Stimulated activated CD8-positive, alpha-beta memory T cell treated with anti-CD3 and anti-CD28 coated beads, Interleukin-12 subunit alpha, Interleukin-12 subunit beta, amount 100 ng/mL, for 1 hour (primary cell): ENCODE measurements around the gene MYO10.
"Not testable (repeated sequence)": the region's sequence is repeated elsewhere in the genome, so short reads cannot be mapped to it uniquely, and the experiment has no call there.

Experiments
- DNase-seq: peaks from one replicate; pipeline ENCODE4 v3.0.0-alpha.2; 2020; ENCODE audit warnings: low read depth

The MYO10 gene

DNA sequence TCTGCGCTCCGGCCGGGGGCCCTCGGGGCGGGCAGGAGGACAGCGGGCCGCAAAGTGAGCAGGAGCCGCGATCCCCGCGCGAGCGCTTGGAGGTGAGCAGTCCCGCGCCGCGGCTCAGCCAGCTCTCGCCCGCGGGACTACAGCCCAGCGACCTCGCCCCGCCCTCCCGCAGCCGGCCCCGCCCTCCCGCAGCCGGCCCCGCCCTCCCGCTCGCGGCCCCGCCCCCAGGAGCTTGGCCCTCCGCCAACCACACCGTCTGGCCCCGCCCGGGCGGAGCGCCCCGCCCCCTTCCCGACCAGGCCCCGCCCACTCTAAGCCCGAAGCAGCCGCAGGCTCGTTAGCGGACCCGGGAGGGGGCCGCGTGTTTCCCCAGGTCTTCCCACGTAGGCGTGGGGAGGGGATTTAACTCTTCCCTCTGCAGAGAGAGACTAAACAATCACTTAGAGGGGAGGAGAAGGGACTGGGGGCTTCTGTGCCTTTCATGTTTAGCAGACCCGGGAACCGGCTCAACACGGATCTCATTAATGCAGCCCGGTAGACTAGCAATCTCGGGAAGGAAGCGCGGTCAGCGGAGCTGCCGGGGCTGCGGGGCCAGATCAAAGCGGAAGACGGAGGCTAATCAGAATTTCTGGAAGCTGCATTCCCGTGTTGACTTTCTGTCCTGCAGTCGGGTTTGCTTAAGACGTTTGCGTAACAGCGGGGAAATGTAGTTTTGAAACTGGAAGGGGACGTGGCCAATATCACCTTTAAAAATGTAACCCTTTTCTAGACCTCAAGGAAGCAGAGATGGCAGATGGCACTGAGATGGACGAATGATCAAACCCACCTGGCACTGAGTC is at the start of gene MYO10:
Gene MYO10, minus strand, starts transcription at position 139 of the 839 bp plus-strand sequence. CDS start 480 bp downstream, outside the sequence.
- DNase-seq: no peak

DNA sequence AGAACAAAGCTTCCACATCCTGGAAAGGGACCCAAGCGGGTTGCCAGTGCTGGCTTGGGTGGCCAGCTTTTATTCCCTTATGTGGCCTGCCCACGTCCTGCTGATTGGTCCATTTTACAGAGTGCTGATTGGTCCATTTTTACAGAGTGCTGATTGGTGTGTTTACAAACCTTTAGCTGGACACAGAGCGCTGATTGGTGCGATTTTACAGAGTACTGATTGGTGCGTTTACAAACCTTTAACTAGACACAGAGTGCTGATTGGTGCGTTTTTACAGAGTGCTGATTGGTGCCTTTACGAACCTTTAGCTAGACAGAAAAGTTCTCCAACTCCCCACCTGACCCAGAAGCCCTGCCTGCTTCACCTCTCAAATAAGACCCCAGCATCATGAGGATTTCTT is 49.2 kb upstream of the MYO10 start:
- DNase-seq: not testable (repeated sequence)

DNA sequence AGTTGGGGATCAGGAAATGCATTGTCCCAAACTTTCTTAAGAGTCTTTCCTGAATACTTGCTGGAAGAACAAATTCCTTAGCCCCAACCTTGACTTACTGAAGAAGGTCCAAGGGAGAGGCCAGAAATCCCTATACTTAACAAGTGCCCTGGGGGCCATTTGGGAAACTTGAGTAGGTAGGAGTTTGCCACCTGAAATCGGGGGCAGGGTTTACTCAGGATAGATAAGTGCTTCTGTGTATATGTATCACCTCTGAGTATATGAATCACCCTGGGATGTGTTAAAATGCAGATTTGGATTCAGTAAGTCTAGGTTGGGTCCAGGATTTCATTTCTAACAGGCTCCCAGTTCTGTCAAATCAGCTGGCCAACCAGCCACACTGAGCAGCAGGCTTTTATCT is 47.9 kb upstream of the MYO10 start:
- DNase-seq: no peak

DNA sequence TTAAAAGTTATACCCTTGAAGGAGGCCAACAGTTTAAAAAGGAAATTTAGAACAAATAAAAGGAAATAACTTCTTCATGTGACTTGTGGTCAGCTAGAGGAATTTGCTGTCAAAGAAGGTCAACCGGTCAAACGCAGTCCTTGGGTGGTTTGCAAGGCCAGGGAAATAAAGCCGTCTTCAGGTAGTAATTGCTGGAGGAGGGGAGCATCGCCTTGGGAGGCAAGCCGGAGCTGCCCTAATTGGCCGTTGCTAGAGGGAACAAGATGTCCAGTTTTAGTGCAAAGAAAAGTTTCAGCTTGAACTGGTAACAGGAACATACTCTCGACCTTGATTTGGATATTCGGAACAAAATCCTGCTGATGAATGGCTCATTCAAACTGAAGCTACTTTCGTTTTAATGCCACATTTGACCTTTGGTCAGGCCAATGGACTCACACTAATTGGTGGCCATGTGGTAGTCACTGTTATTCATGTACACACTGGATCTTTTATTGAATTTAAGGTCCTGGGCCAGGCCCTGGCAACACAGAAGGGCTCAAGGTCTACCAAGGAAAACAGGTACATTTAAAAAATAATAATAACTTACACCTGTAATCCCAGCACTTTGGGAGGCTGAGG is 47.0 kb upstream of the MYO10 start:
- no peak for DNase-seq

DNA sequence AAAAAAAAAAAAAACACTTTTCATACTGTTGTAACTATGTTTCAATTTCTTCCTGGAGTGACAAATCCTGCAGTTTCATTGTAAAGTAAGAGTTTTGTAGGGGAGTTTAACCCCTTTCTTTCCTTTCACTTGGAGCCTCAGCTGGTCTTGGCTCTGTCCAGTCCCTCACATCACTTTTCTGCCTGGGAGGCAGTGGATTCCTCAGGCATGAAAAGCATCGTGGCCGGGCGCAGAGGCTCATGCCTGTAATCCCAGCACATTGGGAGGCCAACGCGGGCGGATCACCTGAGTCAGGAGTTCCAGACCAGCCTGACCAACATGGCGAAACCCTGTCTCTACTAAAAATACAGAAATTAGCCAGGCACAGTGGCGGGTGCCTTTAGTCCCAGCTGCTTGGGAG is 45.6 kb upstream of the MYO10 start:
- DNase-seq: no peak

DNA sequence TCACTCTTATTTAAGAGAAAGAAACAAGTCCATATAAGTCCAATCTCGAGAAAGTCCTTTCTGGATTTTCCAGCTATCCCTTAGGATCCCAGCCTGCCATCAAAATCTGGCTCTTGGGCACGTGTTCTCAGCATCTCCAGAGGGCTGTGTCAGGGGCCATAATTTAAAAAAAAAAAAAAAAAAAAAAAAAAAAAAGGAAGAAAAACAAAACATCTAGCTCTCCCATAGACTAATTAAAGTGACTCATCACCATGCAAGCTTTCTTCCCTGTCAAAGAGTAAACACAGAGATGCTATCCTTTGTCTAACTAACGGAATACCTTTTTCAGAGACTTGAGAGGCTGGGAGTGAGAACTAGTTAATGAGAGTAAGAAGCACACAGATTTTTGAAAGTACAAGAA is 44.9 kb upstream of the MYO10 start:
- no peak for DNase-seq

DNA sequence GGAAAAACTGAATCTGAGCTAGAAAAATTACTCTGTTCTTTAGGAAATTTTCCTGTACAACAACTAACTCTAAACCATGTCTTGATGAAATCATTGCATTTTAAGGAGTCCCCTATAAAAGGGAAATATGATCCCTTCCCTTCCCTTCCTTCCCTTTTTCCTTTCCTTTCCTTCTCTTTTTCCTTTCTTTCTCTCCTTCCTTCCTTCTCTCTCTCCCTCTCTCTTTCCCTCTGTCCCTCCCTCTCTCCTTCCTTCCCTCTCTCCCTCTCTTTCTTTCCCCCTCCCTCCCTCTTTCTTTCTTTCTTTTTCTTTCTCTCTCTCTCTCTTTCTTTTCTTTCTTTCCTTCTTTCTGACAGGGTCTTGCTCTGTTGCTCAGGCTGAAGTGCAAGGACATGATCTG is 42.2 kb upstream of the MYO10 start:
- DNase-seq: no peak

DNA sequence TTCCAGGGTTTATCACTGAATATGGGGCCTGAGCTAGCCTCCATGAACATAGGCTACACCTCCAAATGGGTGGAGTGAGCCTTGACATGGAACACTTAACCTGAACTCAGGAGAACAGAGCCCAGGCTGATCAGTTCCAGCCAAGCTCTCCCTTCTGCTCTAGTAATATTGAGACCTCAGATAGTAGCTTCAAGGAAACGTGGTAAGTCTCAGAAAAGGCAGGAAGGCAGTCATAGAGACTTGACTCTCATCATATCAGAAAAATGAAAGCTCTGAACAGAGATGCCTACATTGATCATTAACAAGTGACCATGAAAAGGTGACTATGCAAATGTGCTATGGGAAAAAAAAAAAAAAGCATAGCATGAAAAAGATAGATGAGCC is 40.5 kb upstream of the MYO10 start:
- no peak for DNase-seq

DNA sequence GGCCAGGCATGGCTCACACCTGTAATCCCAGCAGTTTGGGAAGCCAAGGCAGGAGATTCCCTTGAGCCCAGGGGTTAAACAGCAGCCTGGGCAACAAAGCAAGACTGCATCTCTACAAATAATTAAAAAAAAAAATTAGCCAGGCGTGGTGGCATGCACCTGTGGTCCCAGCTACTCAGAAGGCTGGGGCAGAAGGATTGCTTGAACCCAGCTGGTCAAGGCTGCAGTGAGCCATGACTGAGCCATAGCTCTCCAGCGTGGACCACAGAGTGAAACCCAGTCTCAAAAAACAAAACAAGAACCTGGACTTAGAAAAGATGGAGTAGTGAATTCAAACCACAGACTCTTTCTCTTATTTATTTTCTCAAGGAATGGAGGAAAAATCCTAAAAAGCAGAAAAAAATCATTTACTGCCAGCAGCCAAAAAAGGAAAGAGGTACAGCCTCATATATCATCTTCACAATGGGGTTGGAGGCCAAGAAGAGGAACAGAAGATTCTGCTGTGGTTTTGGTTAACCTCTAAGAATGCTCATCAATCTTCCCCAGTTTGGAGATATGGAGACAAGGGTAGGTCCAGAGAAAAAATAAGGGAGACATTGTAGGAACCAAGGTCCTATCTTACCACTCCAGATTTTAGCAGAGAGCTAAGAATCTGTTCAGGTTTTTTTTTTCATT is 40.0 kb upstream of the MYO10 start:
- no peak for DNase-seq

DNA sequence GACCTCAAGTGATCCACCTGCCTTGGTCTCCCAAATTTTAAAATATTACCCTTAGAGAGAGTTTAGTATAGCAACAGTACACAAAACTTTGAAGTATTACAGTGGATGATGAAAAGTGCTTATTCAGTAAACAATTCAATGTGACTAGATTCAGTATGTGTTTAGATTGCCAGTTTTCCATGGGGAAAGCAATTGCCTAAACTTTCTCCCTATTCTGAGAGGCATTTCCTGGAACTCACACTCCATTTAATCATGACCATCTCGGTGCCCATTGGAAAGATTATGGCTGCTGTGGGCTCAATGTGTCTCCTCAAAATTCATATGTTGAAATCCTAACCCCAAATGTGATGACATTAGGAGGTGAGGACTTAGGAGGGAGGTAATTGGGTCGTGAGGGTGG is 38.9 kb upstream of the MYO10 start:
- DNase-seq: no peak

DNA sequence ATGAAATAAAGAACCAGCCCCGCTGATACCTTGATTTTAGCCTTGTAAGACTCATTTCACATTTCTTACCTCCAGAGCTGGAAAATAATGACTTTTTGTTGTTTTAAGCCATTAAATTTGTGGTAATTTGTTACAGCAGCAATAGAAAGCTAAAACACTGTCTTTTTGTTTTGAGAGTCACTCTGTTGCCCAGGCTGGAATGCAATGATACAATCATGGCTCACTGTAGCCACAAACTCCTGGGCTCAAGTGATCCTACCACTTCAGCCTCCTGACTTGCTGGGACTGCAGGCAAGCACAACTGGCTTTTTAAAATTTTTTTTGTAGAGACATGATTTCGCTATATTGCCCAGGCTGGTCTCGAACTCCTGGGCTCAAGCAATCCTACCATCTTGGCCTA is 34.7 kb upstream of the MYO10 start:
- DNase-seq: no peak

DNA sequence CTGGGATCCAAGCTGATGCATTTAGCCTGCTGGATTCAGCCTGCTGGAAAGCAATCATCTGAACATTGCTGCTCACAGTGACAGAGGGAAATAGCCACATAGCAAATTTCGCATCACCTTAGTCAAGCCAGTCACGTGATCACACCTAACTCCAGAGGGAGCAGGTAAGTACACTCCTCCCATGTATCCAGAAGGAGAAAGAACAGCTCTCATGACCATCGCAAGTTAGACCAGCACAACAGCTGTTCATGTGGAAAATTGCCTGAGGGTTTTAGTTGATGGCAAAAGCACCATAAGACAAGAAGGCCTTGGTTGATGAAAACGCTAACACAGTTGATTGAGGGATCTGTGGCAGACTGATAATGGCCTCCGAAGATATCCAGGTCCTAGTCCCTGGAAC is 34.2 kb upstream of the MYO10 start:
- no peak for DNase-seq

DNA sequence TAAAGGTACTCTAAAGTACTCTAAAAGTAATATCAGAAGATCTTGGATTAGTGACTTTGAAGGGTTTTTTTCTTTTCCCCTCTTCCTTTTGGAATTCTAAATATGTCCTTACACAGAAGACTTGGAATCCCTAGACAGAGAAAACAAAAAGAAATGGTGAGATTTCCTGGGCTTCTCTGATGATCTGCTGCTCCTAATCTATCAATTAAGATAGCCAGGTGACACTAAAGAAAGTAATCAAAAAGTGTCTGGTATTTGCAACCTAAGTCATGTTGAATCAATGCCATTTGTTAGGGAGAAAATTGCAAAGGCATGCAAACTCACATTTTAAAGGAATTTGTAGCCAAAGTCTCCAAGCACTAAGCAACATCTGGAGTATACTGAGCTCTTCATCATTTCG is 29.5 kb upstream of the MYO10 start:
- DNase-seq: no peak

DNA sequence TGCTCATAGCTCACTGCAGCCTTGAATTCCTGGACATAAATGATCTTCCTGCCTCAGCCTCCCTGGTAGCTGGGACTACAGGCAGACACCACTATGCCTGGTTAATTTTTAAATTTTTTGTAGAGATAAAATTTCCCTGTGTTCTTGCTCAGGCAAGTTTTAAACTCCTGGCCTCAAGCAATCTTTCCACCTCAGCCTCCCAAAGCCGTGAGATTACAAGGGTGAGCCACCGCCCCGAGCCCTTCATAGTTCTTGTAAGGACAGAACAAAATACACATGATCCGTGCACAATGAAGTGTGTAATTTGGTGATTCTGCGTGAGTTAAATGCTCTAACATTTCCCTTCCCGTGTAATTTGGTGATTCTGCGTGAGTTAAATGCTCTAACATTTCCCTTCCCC is 27.7 kb upstream of the MYO10 start:
- no peak for DNase-seq

DNA sequence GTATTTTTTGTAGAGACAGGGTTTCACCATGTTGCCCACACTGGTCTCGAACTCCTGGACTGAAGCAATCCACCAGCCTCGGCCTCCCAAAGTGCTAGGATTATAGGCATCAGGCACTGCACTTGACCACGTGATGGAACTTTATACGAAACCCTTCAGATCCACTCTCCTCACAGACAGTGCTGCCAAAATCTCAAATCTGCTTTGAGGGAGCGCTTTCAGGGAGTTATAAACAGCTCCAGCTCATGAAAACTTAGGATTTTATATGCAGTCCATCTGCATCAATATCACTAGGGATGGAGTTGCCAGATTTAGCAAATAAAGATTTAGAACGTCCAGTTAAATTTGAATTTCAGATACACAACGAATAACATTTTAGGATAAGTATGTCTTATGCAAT is 25.0 kb upstream of the MYO10 start:
- no peak for DNase-seq

DNA sequence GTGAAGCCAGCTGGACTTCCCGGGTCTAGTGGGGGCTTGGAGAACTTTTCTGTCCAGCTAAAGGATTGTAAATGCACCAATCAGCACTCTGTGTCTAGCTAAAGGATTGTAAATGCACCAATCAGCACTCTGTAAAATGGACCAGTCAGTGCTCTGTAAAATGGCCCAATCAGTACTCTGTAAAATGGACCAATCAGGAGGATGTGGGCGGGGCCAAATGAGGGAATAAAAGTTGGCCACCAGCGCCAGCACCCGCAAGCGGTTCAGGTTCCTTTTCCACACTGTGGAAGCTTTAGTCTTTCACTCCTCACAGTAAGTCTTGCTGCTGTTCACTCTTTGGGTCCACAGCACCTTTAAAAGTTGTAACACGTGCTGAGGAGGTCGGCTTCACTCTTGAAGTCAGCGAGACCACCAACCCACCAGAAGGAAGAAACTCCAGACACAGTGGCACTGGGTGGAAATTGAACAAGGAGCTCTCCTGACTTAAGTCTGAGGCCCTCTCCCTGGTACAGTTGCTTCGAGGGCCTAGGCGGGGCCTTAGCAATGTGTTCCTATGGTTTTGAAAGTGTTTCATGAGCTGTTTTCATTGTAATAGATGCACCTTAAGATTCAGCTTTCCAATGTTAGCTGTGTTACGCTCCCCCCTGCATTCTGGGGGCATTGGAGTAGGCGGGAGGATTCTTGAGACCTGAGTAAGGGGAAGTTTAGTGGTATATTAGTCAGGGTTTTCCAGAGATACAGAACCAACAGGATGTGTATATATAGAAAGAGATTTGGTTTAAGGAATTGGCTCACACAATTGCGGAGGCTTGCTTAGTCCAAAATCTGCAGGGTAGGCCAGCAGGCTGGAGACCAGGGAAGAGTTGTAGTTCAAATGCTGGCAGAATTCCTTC is 21.5 kb upstream of the MYO10 start:
- DNase-seq: no peak

DNA sequence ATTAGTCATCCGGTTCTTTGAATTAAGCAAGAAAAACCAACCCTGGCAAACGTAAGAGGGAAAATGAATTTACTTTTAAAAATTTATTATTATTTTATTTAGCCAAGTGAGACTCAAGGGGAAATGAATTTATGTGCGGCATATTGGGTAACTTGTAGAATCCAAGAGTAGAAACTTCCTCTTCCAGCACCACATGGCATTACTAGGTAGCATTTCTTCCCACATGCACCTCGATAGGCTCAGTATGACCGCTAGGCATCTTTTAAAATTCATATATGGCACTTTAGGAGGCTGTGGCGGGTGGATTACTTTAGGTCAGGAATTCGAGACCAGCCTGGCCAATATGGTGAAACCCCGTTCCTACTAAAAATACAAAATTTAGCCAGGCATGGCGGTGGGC is 17.6 kb upstream of the MYO10 start:
- no peak for DNase-seq

DNA sequence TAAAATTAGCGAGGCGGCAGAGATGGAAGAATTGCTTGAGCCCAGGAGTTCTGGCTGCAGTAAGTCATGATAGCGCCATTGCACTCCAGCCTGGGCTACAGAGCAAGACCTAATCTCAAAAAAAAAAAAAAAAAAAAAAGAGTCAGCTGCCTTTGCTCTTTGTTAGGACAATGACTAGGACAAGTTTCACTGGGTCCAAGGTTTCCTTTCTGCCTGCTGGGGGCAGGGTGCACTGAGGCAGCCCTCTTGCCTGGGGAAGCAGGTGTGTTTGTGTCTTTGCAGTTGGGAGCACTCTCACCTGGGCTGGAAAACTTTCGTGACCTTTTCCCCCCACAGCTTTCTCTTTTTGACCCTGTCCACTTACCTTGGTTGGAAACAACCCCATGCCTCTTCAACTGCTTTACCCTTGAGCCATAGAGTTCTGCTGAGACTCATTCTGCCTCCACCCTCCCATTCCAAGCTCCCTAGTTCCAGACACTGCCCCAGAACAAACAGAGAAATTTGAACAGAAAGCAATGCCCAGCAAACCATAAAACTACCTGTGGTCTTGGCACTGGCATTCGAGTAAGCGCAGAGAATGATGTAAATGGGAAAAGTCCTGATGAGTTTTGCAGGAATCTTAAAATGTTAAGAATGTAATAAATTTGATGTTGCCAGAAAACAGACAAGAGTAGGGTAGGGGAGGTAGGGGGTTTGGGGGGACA is 17.0 kb upstream of the MYO10 start:
- DNase-seq: no peak

DNA sequence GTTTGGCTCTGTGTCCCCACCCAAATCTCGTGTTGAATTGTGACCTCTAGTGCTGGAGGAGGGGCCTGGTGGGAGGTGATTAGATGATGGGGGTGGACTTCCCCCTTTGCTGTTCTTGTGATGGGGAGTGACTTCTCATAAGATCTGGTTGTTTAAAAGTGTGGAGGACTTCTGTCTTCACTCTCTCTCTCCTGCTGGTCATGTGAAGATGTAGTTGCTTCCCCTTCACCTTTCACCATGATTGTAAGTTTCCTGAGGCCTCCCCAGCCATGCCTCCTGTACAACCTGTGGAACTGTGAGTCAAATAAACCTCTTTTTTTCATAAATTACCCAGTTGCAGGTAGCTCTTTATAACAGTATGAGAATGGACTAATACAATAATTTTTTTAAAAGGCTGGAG is 10.6 kb upstream of the MYO10 start:
- no peak for DNase-seq

DNA sequence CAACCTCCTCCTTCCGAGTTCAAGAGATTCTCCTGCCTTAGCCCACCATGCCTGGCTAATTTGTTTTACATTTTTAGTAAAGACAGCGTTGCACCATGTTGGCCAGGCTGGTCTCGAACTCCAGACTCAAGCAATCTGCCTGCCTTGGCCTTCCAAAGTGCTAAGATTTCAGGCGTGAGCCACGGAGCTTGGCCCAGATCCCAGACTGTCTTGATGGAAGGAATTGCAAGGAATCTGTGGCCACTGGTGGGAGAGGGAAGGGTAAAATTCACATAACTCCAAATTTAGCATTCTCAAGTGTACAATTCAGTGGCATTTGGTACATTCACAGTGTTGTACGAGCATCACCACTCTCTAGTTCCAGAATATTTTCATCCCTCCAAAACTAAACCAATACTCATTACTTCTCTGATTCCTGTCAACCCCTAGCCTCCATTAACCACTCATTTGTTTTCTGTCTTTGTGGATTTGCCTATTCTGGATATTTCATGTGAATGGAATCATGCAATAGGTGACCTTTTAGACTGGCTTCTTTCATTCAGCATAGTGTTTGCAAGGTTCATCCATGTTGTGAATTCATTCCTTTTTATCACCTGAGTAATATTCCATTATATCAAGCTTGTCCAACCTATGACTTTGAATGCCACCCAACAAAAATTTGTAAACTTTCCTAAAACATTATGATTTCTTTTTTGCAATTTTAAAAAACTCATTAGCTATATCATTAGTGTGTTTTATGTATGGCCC is 8.9 kb upstream of the MYO10 start:
- no peak for DNase-seq
